Measurements from ENCODE around the gene CENPM. TPM values are rescaled to one million over a fixed set of nuclear protein-coding genes. Genes with fewer than 3 reads are reported as not detected.

The CENPM gene
- total and polyA plus RNA-seq, 10 of the 15 experiments (the other 5 are each of a cell fraction or from before 2014, with no cell fraction given): 36.7 to 212 (median 74.7) TPM

DNA sequence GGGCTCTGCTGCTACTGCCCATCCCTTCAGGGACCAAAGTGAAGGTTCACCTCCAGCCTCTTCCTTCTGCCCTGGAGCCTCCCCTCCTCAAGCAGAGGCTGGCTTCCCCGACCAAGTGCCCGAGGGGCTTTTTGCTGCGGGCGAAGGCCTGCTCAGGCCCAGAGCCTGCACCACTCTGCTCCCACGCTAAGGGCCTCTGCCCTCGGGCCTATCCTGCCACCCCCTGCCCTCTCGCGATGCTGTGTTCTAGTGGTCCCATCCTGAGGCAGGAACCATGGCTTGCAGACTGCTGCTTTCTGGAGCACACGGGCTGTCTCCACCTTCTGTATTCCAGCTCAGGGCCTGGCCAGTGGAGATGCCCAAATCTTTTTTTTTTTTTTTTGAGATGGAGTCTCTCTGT, 11.4 kb downstream of the CENPM start (continued):
- TF ChIP-seq, protein P1, sequence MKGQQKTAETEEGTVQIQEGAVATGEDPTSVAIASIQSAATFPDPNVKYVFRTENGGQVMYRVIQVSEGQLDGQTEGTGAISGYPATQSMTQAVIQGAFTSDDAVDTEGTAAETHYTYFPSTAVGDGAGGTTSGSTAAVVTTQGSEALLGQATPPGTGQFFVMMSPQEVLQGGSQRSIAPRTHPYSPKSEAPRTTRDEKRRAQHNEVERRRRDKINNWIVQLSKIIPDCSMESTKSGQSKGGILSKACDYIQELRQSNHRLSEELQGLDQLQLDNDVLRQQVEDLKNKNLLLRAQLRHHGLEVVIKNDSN (IDR thresholded peaks at IDR 0.05; ENCODE audit: borderline replicate concordance, extremely low read length, insufficient read depth, low read depth, low read length): no peak
- no peak for TF ChIP-seq RELA (IDR thresholded peaks at IDR 0.05; ENCODE audit: borderline replicate concordance, partially characterized antibody)
- TF ChIP-seq JUNB (IDR thresholded peaks at IDR 0.05): no peak
- TF ChIP-seq POLR2A (IDR thresholded peaks at IDR 0.05; ENCODE audit: low read depth, low read length): peak; percentile 50

DNA sequence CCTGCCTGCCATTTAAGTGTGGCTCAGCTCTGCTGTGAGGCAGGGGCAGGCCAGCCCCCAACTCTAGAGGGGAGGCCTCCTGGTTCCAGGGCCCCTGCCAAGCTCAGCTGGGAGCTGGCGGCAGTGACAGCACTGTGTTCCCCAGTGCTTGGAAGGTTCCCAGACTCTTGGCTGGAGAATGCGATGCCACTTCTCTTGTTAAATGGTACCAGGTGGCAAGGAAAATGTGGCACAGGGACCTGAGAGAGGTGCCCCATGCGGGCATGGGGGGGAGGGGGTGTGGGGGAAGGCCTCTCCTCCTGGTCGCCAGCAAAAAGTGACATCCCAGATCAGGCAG, 12.0 kb downstream of the CENPM start:
- H3K36me3 ChIP-seq (ENCODE audit: control insufficient read depth in 2 of 2, insufficient read depth in 2 of 2, low read length in 1 of 2): peaks cover 5 to 15% of the 10 kb centered on the region in 2 experiments; a peak in 3 of 4 replicates
- H3K4me2 ChIP-seq (ENCODE audit: control insufficient read depth, insufficient read depth): no peak overlapping the region
- peaks cover 80% of the 10 kb centered on the region for H3K4me1 ChIP-seq (ENCODE audit: control insufficient read depth, insufficient read depth, low read length)
- H3K27me3 ChIP-seq (replicated peaks in 1 of 2; ENCODE audit: control insufficient read depth in 2 of 2, insufficient read depth in 2 of 2, low read length in 1 of 2): no peaks in the 10 kb centered on the region
- 95% methylated on average over 4 of the region's 4 CpGs for WGBS (ENCODE audit: insufficient coverage, insufficient replicate concordance, low lambda C conversion rate, missing lambda C conversion rate)
- no peak overlapping the region for H3K9ac ChIP-seq (ENCODE audit: control insufficient read depth, insufficient read depth, low read length)
- SMC1A ChIA-PET (ENCODE audit: uncharacterized antibody, unreplicated experiment): interaction anchor here (1.5 to 11.9 kb wide), 3 partner anchors 12 to 72 kb away, joined by 4 to 321 read pairs (median 41); partner anchors contain the start of genes CENPM and TNFRSF13C
- peak; percentile 21; the same call in 1 of the 2 replicates for TF ChIP-seq POLR2AphosphoS2 (IDR thresholded peaks at IDR 0.05; ENCODE audit: low read depth, low read length)
- TF ChIP-seq, protein P2, sequence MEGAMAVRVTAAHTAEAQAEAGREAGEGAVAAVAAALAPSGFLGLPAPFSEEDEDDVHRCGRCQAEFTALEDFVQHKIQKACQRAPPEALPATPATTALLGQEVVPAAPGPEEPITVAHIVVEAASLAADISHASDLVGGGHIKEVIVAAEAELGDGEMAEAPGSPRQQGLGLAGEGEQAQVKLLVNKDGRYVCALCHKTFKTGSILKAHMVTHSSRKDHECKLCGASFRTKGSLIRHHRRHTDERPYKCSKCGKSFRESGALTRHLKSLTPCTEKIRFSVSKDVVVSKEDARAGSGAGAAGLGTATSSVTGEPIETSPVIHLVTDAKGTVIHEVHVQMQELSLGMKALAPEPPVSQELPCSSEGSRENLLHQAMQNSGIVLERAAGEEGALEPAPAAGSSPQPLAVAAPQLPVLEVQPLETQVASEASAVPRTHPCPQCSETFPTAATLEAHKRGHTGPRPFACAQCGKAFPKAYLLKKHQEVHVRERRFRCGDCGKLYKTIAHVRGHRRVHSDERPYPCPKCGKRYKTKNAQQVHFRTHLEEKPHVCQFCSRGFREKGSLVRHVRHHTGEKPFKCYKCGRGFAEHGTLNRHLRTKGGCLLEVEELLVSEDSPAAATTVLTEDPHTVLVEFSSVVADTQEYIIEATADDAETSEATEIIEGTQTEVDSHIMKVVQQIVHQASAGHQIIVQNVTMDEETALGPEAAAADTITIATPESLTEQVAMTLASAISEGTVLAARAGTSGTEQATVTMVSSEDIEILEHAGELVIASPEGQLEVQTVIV (IDR thresholded peaks at IDR 0.05; ENCODE audit: borderline replicate concordance, partially characterized antibody): no peak
- ATAC-seq: no peak
- H3K27ac ChIP-seq (ENCODE audit: control insufficient read depth, insufficient read depth): peak overlapping the region; percentile 94; the same call in 1 of the 2 replicates
- in situ Hi-C loops (cut with MboI): no loop called here
- H2AFZ ChIP-seq (ENCODE audit: control insufficient read depth, low read depth, low read length): no peak overlapping the region
- CTCF ChIA-PET: interaction anchor here (8.3 kb wide), 1 partner anchor 11 kb away, joined by 234 read pairs; the partner anchor contains the start of gene TNFRSF13C
- RAD21 ChIA-PET (ENCODE audit: unreplicated experiment): interaction anchor here (6.8 to 8.6 kb wide), 3 partner anchors 11 to 104 kb away, joined by 84 to 408 read pairs (median 115); partner anchors contain the start of genes CENPM, SMIM45, SREBF2 and TNFRSF13C
- peaks cover 20% of the 10 kb centered on the region for H3K79me2 ChIP-seq (ENCODE audit: control insufficient read depth, insufficient read depth, low read length)
- POLR2A ChIA-PET: interaction anchor here (0.8 to 12.6 kb wide), 6 partner anchors 9 to 136 kb away, joined by 3 to 599 read pairs (median 36); partner anchors contain the start of genes CENPM, SHISA8, SMIM45 and SREBF2
- no peak for DNase-seq (ENCODE audit: low read depth, low spot score)
- no peak for FAIRE-seq
- intact Hi-C loops (cut with micrococcal nuclease; ENCODE audit: unreplicated experiment): no loop called here
- H3K9me3 ChIP-seq (replicated peaks; ENCODE audit: control insufficient read depth, insufficient read depth, low read length): no peaks in the 10 kb centered on the region
- BruUV-seq (replicated peaks): no TSS peak
- H4K20me1 ChIP-seq (ENCODE audit: control insufficient read depth, insufficient read depth): no peaks in the 10 kb centered on the region
- no peak overlapping the region for H3K4me3 ChIP-seq

Data from GM12878 (cell line).